HG03097 (cell line): Measurements from ENCODE around the gene IPPK.

ENCODE experiments used
- ATAC-seq: cut with Tn5 transposase; IDR thresholded peaks from one replicate; pipeline ENCODE4 v1.9.1; 2021; ENCODE audit not compliant: unreplicated experiment, low FRiP score

Gene IPPK

GRCh38 chr9:92704528-92704927 lies 34.6 kb upstream of the IPPK start:
- ATAC-seq = no peak

GRCh38 chr9:92696619-92697018 lies 26.7 kb upstream of the IPPK start:
- no peak for ATAC-seq

- ATAC-seq = no peak
Observed at GRCh38 chr9:92686954-92687353, 17.0 kb upstream of the IPPK start.

- ATAC-seq = no peak
Observed at GRCh38 chr9:92685022-92685421, 15.1 kb upstream of the IPPK start.

GRCh38 chr9:92682269-92682668 lies 12.3 kb upstream of the IPPK start:
- ATAC-seq = no peak

- ATAC-seq = no peak
Observed at GRCh38 chr9:92680166-92681119, 10.5 kb upstream of the IPPK start.

GRCh38 chr9:92679413-92680165 lies 9.7 kb upstream of the IPPK start:
- no peak for ATAC-seq

GRCh38 chr9:92671323-92671722 lies 1.4 kb upstream of the IPPK start:
- no peak for ATAC-seq

- no peak for ATAC-seq
Observed at GRCh38 chr9:92669527-92669889, 423 bp downstream of the IPPK start.

GRCh38 chr9:92668746-92669526 lies 995 bp downstream of the IPPK start:
- ATAC-seq = peak; percentile 4

GRCh38 chr9:92666912-92667532 lies 2.9 kb downstream of the IPPK start:
- no peak for ATAC-seq

- no peak for ATAC-seq
Observed at GRCh38 chr9:92666236-92666635, 3.7 kb downstream of the IPPK start.

- no peak for ATAC-seq
Observed at GRCh38 chr9:92665836-92666235, 4.1 kb downstream of the IPPK start.

- no peak for ATAC-seq
Observed at GRCh38 chr9:92664394-92665152, 5.4 kb downstream of the IPPK start.

GRCh38 chr9:92663951-92664350 lies 6.0 kb downstream of the IPPK start:
- ATAC-seq = no peak

- no peak for ATAC-seq
Observed at GRCh38 chr9:92663126-92663525, 6.8 kb downstream of the IPPK start.

GRCh38 chr9:92661743-92662142 lies 8.2 kb downstream of the IPPK start:
- no peak for ATAC-seq

- ATAC-seq = no peak
Observed at GRCh38 chr9:92661127-92661526, 8.8 kb downstream of the IPPK start.

- ATAC-seq = no peak
Observed at GRCh38 chr9:92660266-92660665, 9.7 kb downstream of the IPPK start.

- no peak for ATAC-seq
Observed at GRCh38 chr9:92659601-92660000, 10.3 kb downstream of the IPPK start.
